Fibroblast of skin of left quadriceps (primary cell): ENCODE results near the gene ENKD1.

Experiments
- DNase-seq, 2 experiments: peaks; one replicate each; pipeline ENCODE4 v3.0.0-alpha.2; 2013; ENCODE audit warnings: low read depth in 2 of 2

The ENKD1 gene

DNA sequence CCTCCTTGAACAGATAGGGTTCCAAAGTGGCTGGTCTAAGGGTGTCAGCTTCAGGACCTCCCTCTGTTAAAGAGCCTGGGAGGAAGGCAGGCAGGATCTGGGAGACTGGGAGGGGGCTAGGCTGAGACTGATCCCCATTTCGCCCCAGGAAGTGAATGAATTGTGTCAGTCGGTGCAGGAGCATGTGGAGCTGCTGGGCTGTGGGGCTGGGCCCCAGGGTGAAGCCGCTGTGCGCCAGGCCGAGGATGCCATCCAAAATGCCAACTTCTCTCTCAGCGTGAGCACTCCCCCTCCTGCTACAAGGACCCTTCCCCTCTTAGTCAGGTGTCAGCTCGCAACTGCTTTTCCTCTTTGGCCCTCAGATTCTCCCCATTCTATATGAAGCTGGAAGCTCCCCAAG, 15.5 kb downstream of the ENKD1 start:
- no peak for DNase-seq

DNA sequence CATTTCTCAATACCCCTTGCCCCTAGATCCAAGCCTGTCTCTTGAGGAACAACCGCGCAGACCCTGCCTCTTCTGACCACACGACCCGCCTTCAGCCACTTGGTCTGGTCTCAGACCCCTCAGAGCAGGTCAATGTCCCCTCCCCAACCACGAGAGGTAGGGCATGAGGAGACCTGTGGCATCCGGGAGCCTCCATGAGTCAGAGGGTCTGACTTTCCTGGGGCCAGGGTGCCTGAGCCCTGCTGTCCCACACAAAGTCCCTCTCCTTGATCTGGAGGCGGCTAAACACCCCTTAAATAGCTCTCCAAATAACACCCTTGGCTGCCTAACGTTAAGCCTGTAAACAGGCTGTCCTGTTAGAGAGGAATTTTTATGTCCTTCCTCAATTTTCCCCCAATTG, 16.5 kb downstream of the ENKD1 start:
- DNase-seq = no peak

DNA sequence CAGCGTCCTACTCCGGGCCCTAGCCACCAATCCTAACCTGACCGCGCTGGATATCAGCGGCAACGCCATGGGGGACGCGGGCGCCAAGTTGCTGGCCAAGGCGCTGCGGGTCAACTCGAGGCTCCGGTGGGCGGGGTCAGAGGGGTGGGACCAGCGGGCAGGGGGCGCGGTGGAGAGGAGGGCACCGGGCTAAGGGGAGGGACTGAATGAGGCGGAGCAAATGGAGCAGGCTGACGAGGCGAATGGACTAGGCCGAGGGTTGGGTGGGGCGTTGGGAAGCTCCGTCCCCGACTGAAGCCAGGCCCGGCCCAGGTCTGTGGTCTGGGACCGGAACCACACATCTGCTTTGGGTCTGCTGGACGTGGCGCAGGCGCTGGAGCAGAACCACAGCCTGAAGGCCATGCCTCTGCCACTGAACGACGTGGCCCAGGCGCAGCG, 17.0 kb downstream of the ENKD1 start:
- DNase-seq = no peak

DNA sequence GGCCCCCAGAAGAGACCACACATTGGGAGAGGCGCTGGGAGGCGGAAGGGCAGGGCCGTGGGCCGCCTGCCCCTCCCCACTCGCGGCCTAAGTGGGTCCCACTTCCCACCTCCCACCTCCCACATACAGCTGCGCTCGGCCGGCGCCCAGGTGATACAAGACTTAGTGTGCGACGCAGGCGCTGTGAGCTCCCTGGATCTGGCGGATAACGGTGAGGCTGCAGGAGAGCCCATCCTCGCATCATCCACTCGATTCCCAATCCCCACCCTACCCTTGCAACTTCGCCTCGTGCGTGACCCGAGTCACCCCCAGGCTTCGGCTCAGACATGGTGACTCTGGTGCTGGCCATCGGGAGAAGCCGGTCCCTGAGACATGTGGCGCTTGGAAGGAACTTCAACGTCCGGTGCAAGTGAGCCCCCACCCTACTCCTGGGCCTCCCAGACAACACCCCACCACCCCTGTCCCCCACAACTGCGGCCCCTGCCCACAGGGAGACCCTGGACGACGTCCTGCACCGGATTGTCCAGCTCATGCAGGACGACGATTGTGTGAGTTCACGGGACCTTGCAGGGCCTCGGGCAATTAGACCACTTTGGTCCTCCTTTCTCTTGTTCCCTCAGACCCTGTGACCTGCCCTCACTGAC, 17.7 kb downstream of the ENKD1 start:
- DNase-seq = no peak

DNA sequence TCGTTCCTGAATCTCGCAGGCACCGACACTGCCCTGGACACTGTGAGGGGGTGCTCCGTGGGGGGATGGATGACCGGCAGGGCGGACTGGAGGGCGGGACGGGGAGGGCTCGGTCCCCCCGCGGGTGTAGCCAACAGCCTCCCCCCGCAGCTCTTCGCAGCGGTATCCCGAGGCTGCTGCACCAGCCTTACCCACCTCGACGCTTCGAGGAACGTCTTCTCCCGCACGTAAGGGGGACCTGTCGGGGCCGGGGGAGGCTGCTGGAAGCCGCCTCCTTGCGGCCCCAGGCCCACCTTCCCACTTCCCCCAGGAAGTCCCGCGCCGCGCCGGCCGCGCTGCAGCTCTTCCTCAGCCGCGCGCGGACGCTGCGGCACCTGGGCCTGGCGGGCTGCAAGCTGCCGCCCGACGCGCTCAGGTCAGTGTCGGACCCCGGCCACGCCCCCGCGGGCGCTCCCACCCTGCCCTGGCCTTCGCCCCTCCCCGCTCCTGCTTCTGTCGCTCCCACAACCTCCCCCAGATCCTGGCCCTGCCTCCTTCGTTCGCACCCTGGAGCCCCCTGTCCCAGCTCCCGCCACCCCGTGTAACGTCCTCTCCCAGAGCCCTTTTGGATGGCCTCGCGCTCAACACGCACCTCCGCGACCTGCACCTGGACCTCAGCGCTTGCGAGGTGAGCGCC, 18.3 kb downstream of the ENKD1 start:
- DNase-seq = no peak

DNA sequence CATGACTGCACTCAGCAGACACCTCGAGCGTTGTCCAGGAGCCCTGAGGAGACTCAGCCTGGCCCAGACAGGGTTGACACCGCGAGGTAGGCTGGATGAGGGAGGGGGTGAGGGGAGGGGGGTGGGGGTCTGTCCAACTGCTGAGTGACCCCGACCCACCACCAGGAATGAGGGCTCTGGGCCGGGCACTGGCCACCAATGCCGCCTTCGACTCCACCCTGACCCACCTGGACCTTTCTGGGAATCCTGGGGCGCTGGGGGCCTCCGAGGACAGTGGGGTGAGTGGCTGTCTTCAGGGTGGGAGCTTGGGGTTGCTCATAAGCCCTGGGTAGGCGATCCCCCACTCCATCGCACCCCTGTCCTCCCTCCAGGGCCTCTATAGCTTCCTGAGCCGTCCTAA, 18.9 kb downstream of the ENKD1 start:
- no peak for DNase-seq

DNA sequence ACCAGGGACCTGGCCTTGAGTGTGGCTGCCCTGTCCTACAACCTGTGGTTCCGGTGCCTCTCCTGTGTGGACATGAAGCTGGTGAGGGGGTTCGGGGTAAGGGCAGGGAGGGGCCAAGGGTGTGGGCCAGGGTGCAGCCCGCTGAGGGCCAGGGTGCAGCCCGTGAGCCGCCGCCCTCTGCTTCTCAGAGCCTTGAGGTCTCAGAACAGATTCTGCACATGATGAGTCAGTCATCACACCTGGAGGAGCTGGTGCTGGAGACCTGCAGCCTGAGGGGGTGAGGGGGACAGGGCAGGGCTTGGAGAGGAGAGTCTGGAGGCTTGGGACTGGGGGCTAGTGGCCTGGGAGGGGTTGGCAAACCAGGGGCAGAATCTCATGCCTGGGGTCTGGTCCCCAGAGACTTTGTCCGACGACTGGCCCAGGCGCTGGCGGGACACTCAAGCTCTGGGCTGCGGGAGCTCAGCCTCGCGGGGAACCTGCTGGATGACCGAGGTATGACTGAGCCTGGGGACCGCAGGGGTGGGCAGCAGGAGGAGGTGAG, 19.4 kb downstream of the ENKD1 start:
- no peak for DNase-seq

DNA sequence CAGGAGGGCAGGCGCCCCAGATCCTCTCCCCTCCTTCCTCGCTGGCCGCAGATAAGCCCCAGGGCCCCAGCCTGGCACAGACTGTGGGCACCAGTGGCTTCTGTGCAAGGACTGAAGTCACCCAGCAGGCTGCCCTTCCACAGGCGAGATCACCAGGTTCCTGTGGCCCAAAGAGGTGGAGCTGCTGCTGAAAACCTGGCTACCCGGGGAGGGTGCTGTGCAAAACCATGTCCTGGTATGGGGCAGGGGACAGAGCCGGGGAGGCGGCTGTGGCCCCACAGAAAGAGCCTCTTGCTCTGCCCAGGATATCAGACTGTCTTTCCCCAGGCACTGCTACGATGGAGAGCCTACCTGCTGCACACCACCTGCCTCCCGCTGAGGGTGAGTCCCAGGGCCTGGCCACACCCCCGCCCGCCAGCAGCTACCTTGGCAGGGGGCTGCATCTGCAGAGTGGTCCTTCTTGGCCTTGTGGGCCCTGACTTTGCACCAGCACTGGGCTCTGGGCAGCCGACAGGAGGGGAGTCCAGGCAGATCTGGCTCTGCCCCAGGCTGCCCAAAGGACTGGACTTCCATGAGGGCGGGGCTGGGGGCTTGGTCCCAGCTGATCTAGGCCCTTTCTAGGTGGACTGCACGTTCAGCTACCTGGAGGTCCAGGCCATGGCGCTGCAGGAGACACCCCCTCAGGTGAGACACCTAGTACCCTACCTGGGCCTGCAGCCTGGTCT, 21.0 kb downstream of the ENKD1 start:
- no peak for DNase-seq

DNA sequence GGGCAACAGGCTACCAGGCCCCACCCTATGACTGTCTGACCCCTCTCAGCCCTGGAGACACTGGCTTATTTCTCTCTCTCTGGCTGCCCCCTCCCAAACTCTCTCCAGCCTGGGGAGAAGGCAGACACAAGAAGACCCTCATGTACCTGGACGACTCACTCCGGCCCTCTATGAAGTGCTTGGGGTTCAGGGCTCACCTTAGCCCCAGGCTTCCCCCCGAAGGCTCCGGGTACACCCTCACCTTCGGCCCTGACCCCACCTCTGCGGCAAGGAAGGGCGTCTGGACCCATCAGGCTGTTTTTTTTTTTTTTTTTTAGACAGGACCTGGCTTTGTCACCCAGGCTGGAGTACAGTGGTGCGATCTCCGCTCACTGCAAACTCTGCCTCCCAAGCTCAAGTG, 22.5 kb downstream of the ENKD1 start:
- DNase-seq = no peak

DNA sequence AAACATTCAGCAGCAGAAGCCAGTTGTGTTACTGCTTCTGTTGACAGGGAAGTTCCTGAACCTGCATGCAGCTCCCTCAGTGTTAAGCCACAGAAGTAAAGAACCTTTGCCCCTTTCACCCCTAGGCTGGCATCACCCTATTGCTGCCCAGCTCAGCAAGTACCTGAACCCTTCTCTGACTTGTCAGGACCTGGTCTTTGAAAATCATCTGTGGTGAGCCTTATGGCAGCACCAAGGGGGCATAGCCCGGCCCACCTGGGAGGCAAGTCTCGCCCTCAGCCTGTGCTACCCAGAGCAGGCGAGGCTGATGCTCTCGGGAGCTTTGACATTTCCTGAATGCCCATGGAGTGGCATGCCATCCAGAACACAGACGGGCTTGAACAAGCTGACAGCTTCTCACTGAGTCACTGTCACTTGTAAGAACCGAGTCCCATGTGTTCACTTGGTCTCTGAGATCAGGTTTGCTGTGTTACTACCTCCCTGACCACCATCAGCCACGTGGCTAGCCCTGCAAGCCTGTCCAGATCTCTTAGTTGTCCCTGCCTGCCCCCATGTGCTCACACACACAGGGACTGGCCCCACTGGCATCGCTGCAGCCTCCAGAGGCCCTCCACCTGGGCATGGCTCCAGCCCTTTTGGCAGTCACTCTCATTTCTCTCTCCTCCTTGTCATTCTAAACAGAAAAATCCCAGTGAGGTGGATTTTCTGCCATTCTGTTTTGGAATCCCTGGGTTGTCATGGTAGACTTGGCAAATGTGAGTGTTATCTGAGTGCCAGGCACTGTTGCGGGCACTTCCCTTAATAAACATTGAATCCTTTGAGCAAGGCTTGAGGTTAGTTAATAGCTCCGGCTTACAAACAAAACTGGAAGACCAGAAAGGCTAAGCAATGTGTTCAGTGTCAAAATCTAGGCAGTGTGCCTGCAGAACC, 24.5 kb downstream of the ENKD1 start:
- DNase-seq = no peak

DNA sequence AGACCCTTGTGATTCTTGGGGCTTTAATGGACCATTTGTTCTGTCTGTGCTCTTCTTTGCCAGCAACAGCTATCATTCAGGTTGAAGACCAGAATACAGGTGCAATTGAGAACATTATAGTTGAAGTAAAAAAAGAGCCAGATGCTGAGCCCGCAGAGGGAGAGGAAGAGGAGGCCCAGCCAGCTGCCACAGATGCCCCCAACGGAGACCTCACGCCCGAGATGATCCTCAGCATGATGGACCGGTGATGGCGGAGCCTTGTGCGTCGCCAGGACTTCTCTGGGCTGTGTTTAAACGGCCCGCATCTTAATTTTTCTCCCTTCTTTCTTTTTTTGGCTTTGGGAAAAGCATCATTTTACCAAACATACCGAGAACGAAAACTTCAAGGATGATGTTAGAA, 28.9 kb downstream of the ENKD1 start:
- no peak for DNase-seq

DNA sequence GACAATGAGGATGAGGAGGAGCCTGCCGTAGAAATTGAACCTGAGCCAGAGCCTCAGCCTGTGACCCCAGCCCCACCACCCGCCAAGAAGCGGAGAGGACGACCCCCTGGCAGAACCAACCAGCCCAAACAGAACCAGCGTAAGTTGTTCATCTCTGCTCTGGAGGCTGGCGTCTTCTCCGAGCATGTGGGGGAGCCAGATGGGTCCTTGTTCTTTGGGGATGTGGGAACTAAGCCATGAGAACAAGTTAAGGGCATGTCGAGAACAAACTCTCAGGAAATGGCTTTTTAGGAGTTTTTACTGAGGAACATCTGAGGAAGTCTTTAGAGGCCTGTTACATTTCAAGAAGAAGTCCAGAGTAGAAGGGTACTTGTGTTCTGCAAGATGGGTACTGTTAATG, 29.8 kb downstream of the ENKD1 start:
- DNase-seq = no peak

DNA sequence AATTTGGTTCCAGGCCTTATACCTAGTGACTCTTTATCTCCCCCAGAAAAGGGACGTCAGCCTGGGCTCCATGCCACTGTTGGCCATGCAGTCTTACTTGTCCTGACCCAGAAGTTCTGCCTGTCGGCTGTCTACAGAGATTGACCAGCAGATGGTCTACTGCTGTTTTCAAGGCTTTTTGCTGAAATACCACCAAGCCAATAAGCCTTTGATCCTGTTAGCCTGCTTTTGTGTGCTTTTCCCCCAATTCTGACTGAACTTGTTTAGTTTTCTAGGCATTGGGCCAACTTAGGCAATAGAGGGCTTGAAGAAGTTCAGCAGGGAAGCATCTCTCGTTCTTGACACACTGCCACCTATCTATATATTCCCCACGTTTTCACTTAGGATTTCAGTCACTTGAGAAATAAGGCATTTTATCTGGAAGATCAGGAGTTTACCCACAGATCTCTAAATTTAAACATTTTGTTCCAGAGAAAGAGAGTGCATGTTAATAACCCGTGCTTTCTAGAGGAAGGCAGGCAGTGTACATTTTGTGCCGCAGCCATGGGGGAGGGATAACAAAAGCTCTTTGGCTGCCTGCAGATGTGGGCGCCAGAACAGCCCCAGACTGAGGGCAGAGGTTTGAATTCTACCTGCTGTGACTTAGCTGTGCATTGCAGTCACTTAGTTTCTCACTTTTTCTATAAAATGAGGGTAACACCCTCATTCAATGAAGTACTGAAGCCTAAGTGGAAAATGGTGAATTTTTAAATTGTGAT, 34.0 kb downstream of the ENKD1 start:
- peak; percentile 20 to 31 for DNase-seq

DNA sequence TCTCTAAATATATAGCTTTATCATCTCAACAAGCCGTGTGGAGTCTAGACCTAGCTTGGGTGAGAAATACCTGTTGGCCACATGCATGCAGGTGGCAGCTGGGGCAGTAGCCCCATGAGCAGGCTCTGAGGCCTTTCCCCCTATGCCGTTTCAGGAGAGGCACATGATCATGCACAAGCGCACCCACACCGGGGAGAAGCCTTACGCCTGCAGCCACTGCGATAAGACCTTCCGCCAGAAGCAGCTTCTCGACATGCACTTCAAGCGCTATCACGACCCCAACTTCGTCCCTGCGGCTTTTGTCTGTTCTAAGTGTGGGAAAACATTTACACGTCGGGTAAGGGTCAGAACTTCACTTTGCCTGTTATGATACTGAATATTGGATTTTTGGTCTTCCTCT, 38.3 kb downstream of the ENKD1 start:
- DNase-seq = no peak

DNA sequence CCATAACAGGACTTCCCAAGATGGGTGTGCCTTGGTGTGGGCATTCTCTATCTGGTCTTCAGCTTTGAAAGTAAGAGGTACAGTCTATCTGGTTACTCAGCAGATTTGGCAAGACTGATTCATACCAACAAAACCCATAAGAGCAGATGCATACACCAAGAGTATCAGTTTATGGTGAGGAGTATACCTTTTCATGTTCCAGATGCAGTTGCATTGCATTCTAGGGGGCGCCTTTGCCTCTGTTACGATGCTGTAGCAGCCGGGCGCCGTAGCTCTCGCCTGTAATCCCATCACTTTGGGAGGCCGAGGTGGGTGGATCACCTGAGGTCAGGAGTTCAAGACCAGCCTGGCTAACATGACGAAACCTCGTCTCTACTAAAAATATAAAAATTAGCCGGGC, 52.7 kb downstream of the ENKD1 start:
- no peak for DNase-seq
